HG03108 (cell line): ENCODE data around the gene NBEAL1.
"Not testable (repeated sequence)": the region's sequence is repeated elsewhere in the genome, so short reads cannot be mapped to it uniquely, and the experiment has no call there.

Experiments used
- ATAC-seq: cut with Tn5 transposase; IDR thresholded peaks from one replicate; pipeline ENCODE4 v1.9.1; 2021; ENCODE audit warnings: moderate library complexity; ENCODE audit not compliant: unreplicated experiment

NBEAL1 gene

DNA sequence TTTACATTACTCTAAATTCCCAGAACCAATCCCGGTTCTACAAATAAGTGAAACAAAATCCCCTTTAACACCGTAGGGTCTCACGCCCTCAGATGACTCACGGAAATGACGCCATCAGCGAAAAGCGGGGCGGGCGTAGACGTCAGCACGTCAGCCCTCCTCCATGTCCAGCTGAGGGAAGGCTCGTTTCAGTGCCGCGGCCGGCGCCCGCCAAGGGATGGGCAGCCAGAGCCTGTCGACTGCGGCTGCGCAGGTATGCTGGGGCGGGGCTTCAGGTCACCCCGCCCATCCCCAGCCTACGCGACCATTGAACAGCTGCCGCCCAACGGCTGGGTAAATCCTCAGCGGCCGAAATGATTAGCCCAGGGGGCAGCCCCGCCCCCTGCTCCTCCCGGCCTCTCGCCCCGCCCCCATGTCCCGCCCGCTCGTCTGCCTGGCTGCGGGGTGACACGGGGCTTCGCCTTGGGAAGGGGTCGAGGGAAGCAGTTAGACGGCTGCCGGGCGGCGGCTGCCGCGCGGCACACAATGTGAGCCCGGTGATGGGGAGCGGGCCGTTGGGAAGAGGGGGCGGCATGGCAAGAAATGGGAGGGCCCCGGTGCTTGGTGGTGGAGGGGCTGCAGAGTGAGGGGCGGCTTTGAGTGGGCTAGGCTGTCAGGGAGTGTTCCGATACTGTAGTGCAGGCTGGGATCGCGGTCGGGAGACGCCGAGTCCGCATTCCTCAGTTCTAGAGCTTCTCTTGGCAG is at the start of gene NBEAL1:
NBEAL1 (plus strand) TSS at position 420 of the 744 bp plus-strand sequence. CDS start 1,510 bp downstream, outside the sequence.
- ATAC-seq, result peak; percentile 98

DNA sequence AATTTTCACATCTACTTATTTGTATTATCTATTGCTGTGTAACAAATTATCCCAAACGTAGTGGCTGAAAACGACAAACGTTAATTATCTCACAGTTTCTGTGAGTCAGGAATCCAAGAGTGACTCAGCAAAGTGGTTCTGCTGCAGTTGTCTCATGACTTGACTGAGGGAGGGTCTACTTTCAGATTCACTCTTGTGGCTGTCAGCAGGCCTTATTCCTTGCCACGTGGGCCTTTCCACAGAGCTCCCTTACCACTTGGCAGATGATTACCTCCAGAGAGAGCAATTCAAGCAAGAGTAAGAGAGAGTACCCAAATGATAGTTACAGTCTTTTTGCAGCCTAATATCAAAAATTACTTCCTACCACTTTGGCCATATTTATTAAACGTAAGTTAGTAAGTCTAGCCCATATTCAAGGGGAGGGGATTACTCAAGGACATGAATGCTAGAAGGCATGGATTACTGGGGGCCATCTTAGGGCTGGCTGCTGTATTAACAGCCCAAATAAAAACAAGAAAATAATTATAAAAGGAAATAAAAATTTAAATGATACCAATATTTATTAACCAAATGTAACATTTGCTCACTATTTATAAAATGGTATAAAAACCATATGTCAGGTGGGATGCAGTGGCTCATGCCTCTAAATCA is 48.7 kb upstream of the NBEAL1 start:
- ATAC-seq, result peak; percentile 64

DNA sequence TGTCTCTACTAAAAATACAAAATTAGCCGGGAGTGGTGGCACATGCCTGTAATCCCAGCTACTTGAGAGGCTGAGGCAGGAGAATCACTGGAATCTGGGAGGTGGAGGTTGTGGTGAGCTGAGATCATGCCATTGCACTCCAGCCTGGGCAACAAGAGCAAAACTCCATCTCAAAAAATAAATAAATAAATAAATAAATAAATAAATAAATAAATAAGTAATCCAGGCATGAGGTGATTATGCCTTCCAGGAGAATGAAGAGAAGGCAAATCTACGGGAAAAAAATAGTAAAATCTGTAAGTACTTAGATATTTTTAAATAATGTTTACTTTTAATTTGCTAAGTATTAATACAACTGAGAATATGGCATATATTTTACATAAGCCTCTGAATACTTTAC is 45.3 kb upstream of the NBEAL1 start:
- ATAC-seq, result not testable (repeated sequence)

DNA sequence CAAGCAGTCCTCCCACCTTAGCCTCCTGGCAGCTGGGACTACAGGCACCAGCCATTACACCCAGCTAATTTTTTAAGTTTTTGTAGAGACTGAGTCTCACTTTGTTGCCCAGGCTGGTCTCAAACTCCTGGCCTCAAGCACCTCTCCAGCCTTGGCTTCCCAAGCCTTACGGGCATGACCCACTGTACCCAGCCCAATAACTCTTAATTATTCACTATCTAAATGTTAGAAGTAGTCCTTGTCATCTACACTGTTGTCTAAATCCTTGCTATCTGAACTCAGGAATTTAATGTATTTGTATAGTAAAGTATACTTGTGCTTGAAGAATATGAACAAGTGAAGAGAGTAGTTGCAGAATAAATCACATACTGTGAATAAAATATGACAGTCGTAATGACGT is 37.9 kb upstream of the NBEAL1 start:
- ATAC-seq, result no peak

DNA sequence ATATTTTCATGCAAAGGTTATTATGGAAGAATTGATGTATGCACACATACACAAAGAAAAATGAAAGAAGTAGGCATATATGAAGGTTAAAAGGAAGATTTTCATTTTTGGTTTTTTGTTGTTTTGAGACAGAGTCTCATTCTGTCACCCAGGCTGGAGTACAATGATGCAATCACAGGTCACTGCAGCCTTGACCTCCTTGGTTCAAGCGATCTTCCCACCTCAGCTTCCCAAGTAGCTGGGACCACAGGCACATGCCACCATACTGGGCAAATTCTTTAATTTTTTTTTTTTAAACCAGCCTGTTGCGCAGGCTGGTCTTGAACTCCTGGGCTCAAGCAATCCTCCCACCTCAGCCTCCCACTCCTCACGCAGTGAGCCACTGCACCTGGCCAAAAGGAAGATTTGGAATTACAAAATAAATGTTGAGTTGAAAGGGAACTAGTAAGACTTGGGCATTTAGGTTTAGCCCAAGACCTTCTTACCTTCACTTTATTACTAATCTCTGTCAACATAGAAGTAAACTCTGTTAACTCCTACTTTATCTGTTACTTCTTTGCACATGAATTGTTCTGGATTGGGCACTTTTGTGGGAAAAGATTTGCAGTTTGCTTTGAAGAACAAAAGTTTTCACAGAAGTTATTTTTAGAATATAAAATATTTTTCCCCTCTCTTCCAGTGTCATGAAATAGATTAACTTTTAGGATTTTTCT is 31.7 kb upstream of the NBEAL1 start:
- no peak for ATAC-seq

DNA sequence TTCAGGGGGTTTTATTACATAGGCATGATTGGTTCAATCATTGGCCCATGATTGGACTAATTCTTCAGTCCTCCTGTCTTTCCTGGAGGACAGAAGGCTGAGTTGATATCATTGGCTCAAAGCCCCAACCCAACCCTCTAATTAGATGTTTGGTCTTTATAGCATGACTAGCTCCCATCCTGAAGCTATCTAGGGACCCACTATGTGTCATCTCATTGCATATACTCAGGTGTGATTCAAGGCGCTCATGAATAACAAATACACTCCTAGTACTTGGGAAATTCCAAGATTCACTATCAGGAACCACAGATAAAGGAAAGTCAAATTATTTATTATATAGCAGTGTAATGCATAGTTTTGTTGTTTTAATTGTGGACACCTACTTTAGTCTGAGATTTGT is 24.9 kb upstream of the NBEAL1 start:
- ATAC-seq, result no peak

- ATAC-seq, result no peak
Measured at GRCh38 chr2:202990501-202990900, 24.2 kb upstream of the NBEAL1 start.

GRCh38 chr2:202997113-202997512 is 17.6 kb upstream of the NBEAL1 start:
- not testable (repeated sequence) for ATAC-seq

- no peak for ATAC-seq
Measured at GRCh38 chr2:203002054-203002821, 12.4 kb upstream of the NBEAL1 start.

DNA sequence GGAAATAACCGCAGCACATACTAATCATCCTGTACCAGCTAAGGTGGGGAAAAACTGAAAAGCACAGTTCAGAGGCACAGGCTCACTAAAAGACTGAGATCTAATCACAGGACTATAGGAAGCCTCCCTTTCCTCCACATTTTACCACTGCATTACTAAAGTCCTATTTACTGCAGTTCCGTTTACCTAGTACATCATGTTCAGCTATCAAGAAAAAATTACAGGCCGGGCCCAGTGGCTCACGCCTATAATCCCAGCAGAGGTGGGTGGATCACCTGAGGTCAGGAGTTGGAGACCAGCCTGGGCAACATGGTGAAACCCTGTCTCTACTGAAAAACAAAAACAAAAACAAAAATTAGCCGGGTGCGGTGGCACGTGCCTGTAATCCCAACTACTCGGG is 11.0 kb upstream of the NBEAL1 start:
- ATAC-seq, result no peak

GRCh38 chr2:203016716-203017115 is 2.0 kb downstream of the NBEAL1 start:
- no peak for ATAC-seq

GRCh38 chr2:203018181-203018580 is 3.5 kb downstream of the NBEAL1 start:
- ATAC-seq, result no peak

DNA sequence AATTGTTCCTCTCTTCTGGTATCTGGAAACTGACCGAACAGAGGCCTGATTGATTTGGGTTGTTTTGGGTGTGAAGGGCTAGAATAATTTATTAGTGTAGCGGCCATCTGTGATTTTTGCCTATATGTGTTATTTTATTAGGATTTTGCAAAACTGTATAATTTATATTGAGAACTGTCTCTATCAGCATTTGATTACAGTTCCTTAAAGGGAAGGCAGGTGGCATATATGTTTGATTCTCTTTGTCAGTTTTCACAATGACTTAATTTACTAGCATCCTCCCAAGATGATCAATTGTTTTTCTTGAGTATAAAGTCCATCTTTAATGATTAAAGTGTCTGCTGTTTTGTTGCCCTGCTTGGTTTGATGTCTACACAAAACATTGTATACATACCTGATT is 4.5 kb downstream of the NBEAL1 start:
- ATAC-seq, result no peak

- no peak for ATAC-seq
Measured at GRCh38 chr2:203021991-203022390, 7.3 kb downstream of the NBEAL1 start.

- ATAC-seq, result no peak
Measured at GRCh38 chr2:203022751-203023150, 8.1 kb downstream of the NBEAL1 start.

DNA sequence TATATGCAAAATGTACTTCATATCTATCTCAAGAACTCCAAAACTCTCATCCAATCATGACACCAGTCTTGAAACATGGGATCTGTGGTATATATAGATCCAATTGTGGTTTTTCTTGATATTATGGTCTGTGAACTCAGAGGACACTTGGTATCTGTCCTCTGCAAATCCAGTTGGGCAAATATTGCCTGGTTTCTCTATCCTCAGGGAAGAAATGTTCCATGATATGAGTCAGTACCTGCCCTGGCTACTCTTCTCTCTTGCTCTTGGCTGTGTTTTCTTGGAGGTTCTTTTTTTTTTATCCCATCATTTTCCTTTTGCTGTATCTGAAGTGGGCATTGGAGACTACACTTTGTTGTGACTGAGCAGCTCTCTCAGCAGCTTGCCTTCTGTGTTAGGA is 10.9 kb downstream of the NBEAL1 start:
- ATAC-seq, result no peak

DNA sequence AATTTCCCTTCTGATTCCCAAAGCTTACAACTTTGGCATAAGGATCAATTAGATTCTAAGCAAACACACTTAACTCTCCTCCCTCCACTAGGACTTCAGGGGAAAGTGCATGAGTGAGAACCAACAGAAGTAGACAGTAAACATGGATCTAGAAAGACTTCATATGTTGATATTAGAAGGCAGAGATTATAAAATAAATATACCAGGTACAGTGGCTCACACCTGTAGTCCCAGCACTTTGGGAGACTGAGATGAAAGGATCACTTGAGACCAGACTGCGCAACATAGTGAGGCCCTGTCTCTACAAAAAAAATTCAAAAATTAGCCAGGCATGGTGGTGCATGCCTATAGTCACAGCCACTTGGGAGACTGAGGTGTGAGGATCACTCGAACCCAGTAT is 15.9 kb downstream of the NBEAL1 start:
- no peak for ATAC-seq

- ATAC-seq, result no peak
Measured at GRCh38 chr2:203030991-203031390, 16.3 kb downstream of the NBEAL1 start.

GRCh38 chr2:203033395-203033794 is 18.7 kb downstream of the NBEAL1 start:
- no peak for ATAC-seq

DNA sequence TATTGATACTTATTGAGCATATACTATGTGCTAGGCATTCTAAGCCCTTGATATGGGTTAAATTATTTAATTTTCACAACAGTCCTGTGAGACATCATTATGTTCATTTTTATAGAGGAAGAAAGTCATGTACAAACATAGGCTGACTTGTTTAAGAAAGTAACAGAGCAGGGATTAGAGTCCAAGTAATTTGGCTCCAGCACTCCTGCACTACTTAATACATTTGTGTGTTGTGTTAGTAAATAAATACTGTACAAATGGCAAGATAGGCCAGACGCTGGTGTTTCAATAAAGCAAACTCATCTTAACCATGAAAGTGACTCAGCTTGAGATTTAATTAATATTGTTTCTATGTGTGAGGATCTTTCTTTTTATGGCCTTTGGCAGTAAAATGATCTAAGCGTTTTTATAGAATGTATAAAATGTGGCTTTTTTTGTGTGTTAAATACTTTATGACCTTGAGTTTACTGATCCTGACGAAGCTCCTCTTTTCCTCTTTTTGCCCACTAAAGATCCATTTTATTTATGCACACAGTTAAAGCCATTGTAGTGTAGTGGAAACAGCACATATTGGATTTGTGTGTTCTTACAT is 21.3 kb downstream of the NBEAL1 start:
- no peak for ATAC-seq

DNA sequence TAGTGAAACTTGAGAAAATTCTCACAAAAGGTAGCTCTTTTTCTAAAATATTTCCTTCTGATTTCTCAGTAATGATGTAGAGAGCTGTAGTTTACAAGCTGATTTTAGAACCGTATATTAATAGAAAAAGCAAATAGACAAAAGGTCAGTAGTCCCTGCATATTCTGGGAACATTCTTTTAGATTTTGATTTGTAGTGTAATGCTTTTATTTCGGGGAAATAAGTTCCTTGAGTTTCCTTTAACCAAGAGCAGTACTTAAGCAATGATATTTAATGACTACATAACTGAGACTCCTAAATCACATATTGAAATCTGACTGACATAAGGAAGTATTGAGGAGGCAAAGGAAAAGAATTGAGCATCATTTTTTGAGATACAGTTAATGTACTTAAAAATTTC is 22.4 kb downstream of the NBEAL1 start:
- ATAC-seq, result no peak
